MV-4-11 (cell line): ENCODE results near the gene FOSL1.

Experiments
- DNase-seq: peaks from one replicate; lab custom pipeline; 2025; lab: John Stamatoyannopoulos, UW

Gene FOSL1

GRCh38 chr11:65919573-65920371 lies 19.6 kb upstream of the FOSL1 start:
- no peak for DNase-seq

DNA sequence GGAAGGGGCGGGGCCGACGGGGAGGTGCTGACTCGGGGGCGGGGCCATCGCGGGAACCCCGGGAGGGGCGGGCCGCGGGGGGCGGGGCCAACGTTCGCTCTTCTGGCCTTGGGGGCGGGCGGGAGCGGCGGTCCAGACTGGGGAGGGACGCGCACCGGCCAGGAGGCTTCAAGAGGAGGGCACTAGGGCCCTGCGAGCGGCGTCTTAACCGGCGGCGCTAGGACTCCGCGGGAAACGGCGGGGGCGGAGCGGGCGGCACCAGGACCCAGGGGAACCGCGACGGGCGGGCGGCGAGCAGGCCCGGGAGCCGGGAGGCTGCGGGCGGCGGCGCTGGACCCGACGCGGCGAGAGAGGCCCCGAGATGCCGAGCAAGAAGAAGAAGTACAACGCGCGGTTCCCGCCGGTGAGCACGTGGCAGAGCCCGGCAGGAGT lies 19.0 kb upstream of the FOSL1 start, which contains the start of gene DRAP1:
Gene DRAP1, plus strand, starts transcription at position 286 of the 432 bp plus-strand sequence. Its CDS starts 76 bp downstream, at position 362.
- DNase-seq, result peak; percentile 96

GRCh38 chr11:65918211-65919140 lies 18.3 kb upstream of the FOSL1 start, which contains the start of gene C11orf68:
C11orf68 (minus strand) TSS chr11:65919062; CDS start chr11:65919031, 31 bp downstream.
- DNase-seq, result no peak

GRCh38 chr11:65917434-65918210 lies 17.4 kb upstream of the FOSL1 start:
- DNase-seq, result no peak

- no peak for DNase-seq
Observed at GRCh38 chr11:65917077-65917433, 16.9 kb upstream of the FOSL1 start.

DNA sequence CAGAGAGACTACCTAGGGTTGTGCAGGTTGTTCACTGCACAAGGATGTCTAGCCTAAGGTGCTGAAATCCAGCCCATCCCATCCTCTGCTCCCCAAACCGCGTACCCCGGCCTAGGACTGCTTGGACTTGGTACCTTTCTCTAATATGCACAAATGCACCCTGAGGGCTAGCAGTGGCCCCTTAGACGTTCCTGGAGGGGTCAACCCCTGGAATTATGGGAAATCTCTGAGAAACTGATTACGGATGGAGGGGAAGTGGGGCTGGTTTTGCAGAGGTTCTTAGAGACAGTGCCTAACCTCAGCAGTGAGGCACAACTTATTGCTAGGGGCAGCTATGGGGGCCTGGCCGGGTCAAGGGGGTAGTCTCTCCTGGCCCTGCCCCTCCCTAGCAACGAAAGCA lies 16.2 kb upstream of the FOSL1 start:
- DNase-seq, result no peak

- DNase-seq, result peak; percentile 72
Observed at GRCh38 chr11:65915821-65916251, 15.6 kb upstream of the FOSL1 start.

DNA sequence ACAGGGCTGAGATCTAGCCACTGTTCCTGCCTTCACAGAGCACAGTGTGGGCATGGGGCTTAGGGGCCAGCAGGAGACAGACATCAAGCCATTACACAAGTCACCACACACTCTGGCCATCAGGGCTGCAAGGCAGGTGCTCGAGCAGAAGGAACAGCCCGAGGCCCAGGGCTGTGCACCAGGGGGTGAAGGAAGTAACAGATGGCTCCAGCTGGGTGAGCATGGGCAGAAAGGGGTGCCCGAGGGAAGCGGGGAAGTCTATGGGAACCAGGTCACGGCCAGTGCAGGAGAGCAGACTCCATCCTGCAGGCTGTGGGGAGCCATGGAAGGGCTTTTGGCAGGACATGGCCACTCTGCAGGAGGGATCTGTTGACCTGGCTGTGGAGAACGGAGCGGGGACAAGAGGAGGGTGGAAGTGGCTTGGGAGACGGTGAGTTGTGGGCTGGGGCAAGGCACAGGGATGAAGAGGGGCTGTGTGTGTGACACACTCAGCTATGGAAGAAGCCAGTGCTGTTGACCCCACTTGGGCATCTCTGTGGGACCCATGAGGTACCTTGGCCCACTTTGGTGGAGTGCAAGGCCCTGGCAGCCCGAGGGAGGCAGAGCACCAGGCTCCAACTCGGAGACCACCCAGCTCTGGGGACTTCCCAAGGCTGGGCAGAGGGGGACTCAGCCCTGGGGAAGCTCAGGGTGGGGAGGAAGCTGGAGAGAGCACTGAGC lies 15.1 kb upstream of the FOSL1 start:
- DNase-seq, result peak; percentile 60

- no peak for DNase-seq
Observed at GRCh38 chr11:65912845-65913244, 12.7 kb upstream of the FOSL1 start.

DNA sequence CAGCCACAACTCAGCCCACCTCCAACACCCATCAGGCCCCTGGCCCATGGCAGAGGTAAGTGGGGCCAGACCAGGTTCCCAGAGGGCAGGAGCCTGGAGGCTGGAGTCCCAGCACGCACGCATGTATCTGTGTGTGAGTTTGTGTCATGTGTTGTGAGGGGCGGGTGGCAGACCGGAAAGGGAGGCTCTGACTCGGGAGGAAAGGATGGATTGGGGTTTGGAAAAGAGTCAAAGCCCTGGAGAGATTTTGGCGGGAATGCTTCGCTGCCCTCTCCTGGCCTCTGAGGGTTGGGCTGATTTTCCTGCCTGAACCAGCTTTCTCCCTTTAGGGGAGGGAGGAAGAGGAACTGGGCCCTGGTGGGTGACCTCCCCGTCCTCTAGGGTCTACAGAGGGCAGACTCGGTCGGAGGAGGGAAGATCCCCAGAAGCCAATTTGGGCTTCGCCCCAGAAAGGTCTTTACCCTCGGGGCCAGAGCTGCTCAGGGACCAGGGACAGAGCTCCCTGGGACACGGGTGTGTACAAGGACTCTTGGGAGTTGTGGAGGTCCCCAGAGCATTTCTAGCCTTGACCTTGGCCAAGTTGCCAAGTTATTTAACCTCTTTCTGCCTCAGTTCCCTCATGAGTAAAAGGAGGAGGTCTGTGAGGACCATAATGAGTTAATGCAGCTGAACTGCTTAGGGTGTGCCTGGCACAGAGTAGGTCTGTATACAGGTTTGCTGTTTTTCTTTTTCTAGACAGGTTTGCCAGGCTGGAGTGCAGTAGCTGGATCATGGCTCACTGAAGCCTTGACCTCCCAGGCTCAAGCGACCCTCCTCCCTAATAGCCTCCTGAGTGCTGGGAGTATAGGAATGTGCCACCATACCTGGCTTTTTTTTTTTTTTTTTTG lies 11.7 kb upstream of the FOSL1 start:
- peak; percentile 72 for DNase-seq

DNA sequence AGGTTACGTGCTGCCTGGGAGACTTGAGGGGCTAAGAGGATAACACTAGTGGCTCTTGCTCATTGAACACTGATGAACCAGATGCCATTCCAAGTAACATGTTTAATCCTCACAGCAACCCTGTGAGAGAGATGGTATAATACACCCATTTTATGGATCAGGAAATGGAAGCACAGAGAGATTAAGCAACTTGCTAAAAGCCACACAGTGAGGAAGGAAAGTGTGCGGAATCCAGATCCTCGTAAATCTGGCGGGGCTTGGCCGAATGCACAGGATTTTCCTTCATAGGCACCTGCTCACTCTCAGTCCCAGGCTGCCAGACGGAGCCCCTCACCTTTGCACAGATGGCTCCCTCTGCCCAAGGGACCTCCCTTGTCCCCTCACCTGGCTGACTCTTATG lies 7.7 kb upstream of the FOSL1 start:
- no peak for DNase-seq

DNA sequence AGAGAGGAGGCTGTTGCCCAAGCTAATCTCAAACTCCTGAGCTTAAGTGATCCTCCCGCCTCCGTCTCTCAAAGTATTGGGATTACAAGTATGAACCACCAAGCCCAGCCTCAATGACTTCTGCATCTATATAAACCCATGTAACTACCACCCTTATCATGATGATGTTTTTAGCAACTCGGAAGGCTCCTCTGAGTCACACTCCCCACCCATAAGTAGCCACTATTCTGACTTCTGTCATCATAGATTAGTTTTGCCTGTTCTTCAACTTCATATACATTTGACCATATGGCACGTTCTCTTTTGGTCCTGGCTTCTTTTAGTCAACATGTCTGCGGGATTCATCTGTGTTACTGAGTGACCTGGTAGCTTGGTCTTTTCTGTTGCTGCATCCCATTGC lies 6.4 kb upstream of the FOSL1 start:
- DNase-seq, result peak; percentile 44

DNA sequence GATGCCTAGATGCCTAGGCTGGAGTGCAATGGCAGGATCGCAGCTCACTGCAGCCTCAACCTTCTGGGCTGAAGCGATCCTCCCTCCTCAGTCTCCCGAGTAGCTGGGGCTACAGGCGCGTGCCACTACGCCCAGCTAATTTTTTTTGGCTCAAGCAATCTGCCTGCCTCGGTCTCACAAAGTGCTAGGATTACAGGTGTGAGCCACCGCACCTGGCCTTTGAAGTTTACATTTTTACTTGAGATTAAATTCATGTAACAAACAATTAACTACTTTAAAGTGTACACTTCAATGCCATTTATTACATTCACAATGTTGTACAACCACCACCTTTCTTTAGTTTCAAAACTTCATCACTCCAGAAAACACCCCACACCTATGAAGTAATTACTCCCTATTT lies 3.5 kb upstream of the FOSL1 start:
- no peak for DNase-seq

DNA sequence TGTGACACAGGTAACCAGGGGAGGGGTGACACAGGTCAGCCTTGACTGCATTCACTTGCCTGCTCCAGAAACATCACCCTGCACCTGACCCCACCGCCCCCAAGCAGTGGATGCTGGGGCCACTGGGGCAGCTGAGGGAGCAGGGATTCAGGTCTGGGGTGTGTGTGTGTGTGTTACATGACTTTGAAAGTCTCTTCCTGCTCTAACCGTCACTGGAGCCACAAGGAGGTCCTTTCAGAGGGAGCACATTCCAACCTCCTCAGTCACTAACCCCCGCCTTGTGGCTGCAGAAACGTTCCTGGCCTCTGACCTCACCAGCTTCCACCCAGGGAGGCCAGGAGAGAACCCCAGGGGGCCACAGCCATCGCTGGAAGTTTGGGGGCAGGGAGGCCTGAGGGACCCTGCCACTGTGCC lies 2.9 kb upstream of the FOSL1 start:
- peak; percentile 76 for DNase-seq

GRCh38 chr11:65900899-65901180 lies 652 bp upstream of the FOSL1 start:
- no peak for DNase-seq

DNA sequence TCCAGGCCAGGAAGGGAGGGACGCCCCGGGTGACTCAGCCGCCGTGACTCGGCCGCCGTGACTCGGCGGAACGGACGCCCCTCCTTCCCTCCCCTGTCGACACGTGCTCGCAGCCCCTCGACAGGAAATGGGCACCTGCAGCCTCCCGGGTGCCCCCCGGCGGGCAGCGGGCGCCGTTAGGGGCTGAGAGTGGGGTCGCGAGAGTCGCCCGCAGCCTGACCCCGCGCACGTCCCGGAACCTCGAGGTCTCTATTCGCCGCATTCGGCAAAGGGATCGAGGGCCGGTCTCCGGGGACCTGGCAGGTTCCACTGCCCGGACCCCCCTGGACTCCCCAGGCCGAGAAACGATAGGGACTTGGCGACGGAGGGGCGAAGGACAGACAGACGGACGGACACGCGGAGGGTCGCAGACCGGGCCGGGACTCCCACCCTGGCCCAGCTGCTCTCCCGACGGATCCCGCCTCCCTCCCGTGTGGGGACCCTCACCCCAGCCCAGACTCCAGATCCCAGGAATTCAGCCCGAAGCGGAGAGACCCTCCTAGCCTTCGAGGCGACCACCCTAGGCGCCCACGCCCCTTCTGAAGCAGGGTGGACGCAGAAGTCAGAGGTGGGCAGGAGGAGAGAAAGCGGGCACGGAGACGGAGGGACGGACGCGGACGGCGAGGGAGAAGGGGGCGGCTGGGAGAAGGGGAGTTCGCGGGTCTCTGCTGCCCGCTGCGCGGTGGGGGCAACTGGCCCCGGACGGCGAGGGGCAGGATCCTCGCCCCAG lies 648 bp downstream of the FOSL1 start:
- DNase-seq, result peak; percentile 43

- DNase-seq, result no peak
Observed at GRCh38 chr11:65898656-65899355, 1.4 kb downstream of the FOSL1 start.

GRCh38 chr11:65897020-65897471 lies 3.1 kb downstream of the FOSL1 start:
- DNase-seq, result no peak
